GM12872 (cell line): ENCODE results near the gene NENF.

Experiments used
- TF ChIP-seq, protein P1 (sequence below): IDR thresholded peaks from 3 replicates; pipeline ENCODE4 v1.5.1; 2011; ENCODE audit warnings: low read depth, mild to moderate bottlenecking, low read length, moderate library complexity; ENCODE audit not compliant: insufficient read depth

The NENF gene

DNA sequence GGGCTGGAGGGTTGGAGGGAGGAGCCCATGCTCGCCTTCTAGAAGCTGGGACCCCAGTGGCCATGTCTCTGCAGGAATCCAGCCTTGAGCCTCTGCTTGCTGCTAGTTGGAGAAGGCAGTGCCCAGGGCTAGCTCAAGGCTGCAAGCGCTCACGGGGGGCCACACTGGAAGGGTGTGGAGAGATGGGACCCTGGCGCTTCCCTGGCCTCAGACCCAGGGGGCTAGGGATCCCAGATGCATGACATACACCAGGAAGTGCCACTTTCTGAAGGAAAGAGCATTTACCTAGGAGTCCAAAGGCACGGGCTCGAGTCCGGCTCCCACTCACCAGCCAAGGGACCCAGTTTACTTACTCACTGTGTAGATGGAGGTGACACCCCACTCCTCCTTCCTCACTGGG is 32.6 kb downstream of the NENF start:
- TF ChIP-seq, protein P1, sequence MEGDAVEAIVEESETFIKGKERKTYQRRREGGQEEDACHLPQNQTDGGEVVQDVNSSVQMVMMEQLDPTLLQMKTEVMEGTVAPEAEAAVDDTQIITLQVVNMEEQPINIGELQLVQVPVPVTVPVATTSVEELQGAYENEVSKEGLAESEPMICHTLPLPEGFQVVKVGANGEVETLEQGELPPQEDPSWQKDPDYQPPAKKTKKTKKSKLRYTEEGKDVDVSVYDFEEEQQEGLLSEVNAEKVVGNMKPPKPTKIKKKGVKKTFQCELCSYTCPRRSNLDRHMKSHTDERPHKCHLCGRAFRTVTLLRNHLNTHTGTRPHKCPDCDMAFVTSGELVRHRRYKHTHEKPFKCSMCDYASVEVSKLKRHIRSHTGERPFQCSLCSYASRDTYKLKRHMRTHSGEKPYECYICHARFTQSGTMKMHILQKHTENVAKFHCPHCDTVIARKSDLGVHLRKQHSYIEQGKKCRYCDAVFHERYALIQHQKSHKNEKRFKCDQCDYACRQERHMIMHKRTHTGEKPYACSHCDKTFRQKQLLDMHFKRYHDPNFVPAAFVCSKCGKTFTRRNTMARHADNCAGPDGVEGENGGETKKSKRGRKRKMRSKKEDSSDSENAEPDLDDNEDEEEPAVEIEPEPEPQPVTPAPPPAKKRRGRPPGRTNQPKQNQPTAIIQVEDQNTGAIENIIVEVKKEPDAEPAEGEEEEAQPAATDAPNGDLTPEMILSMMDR = no peak

DNA sequence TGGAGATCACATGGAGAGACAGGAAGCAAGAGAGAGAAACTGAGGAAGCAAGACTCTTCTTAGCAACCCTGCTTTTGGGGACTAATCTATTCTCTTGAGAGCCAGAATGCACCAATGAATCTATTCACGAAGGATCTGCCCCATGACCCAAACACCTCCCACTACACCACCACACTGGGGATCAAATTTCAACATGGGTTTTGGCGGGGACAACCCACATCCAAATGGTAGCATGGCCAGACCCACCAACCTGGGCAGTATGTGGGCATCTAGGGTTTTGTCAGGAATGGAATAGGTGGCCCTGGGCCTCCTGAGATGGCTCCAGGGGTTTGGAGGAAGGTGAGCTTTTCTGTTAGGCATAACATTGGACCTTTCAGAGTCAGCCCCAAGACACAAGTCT is 33.7 kb downstream of the NENF start:
- TF ChIP-seq, protein P1 = no peak

DNA sequence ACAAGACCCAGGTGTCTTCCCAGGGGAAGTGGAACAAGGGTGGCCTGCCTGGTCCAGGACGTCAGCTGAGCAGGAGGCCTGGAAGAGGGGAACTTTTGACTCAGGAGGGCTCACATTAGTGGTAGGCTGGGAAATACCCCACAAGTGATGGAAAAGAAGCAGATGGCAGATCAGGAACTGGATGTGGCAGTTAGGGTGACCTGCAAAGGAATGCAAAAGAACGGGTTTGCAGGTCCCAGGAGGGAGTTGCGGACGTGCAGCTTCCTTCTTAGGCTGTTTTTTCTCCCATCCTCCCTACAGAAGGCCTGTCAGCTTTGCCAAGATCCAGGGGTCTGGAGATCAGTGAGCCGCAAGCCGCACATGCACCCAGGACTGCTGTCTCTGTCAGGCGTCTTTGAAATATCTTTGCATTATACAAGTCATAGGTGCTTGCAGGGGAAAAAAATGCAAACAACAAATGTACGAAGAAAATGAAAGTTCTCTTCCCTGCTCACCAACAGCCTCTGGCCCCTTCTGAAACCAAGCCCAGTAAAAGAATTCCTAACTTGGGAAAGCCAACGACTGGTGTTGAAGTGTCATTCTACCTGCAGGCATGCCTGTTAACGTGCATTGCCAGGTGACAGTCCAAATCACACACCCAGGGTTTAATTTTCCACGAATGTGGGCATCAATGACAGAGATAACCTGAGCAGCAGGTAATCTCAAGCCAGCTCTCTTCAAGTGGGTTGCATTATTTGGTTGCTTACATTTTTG is 34.4 kb downstream of the NENF start:
- TF ChIP-seq, protein P1 = no peak

DNA sequence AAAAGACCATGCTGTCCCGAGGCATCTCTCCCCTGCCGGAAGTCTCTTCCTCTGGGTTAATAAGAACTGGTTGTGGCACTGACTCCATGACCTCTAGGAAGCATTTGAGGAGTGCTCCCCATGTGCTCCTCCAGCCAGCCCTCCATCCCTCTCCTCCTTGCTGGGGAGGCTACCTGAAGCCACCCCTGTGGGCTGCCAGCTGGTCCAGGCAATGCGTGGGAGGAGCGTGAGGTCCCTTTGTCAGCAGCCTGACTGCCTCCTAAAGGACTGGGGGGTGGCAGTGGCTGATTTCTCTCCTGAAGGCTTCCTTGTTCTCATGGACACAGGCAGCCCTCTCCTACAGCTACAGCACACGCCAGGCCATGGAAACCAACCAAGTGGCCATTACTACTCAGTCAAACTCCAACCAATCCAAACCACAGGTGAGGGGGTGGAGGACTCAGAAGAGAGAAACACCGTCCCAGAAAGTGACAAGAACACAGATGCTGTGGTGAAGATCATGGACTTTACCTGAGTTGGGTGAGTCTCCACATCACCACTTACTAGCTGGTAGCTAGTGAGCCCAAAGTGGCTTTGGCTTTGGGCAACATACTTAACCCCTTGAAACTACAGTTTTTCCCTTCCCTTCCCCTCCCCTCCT is 35.2 kb downstream of the NENF start:
- TF ChIP-seq, protein P1 = no peak

DNA sequence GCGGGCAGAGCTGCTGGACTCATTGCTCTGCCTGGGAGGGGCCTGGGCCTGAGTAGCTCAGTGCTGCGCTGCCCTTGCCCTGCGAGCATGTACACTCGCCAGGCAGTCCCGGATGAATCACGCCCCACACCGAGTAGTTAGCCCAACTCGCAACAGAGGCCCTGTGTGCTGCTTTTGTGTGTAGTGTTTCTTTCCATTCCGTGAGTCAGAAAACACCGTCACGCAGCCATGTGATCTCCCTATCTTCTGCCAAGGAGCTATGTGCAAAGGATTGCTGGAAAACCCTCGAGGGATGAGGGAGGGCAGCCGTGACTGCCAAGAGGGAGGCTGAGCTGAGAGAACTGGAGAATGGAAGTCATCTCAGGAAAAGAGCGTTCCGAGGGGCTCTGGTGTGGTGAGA is 37.3 kb downstream of the NENF start:
- TF ChIP-seq, protein P1 = no peak

DNA sequence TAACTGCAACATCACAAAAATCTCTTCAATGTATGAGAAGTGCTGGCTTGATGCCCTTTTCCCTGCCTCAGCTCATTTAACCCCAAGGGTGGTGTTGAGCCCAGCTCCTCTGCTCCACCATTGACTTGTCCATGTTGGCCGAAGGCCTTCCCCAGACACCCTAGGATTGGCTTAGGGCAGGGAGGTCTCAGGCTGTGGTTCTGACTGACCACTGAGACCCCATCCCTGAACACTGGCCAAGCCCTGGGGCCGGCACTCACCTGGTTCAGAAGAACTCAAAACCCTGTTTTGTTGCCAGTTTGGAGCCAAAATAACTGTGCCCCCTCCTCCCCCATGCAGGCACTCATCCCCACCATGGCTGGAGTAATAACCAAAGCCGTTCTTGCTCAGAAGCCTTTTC is 38.6 kb downstream of the NENF start:
- TF ChIP-seq, protein P1 = no peak

DNA sequence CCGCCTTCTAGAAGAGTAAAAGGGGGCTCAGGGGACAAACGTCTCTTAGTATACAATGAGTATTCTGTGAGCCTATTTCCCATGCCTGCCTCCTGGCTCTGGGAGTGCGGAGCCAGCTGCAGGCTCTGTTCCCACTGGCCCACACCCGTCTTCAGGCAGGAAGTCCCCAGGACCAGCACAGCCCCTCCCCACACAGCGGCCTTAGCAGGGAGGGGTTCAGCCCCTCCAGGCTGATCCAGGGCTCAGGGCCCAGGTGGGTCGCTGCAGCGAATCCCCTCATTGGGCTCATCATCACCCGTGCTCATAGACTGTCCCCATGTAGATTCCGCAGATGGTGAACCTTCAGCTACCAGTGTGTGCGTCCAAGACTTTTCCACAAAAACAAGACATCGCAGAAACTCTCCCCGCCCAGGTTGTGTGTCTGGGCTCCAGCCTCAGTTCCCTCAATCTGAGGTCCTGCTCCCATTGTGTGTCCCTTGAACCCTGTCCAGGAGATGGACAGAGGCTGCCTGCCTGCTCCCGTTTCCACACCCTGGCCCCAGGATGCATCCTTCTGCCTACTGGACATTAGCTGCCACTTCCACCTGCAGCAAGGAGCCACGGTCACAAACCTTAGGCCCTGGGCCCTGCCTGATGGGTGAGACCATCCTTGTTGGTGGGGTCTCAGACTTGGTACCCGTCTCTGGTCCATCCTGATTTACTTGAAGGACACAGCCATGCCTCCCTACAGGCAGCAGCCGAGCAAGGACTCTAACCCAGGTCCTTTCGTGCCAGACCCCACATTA is 39.4 kb downstream of the NENF start:
- TF ChIP-seq, protein P1 = no peak
